ENCODE measurements around the gene MTCL3.

GRCh38 chr6:127483399-127484055 lies 35.6 kb downstream of the MTCL3 start:
- TF ChIP-seq CTCF (IDR thresholded peaks at IDR 0.05) (no peak), POLR2A (IDR thresholded peaks at IDR 0.05) (no peak)

Measured in Peyer's patch (tissue), 4 donors.